ENCODE data around the gene ZNF318.

DNA sequence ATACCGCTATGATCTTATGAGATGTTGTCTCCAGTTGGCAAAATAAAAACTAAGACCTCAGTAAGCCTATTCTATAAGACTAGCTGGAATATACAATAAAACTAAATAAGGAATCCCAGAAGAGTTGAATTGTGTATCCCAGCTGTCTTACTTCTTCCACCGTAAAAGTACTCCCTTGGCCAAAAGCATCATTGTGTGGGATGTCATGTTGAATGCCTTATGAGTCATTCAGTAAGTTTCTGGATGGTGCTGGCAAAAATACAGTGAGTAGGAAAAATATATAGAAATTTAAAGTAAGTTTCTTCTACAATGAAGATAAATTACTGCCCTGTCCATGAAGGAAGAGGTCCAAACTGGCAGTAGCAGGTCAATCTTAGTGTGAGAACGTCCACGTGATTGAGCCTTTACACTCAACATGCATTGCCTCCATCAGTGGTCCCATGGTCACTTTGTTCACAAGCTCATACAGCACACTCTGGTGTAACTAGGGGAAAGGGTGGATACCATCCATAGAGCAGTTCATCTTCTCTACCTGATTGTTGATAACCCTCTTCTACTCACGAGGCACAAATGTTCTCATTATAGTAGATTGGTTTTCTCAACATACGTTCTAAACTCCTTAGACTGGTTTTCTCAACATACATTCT is 13.7 kb upstream of the ZNF318 start:
- TF ChIP-seq, protein P1, sequence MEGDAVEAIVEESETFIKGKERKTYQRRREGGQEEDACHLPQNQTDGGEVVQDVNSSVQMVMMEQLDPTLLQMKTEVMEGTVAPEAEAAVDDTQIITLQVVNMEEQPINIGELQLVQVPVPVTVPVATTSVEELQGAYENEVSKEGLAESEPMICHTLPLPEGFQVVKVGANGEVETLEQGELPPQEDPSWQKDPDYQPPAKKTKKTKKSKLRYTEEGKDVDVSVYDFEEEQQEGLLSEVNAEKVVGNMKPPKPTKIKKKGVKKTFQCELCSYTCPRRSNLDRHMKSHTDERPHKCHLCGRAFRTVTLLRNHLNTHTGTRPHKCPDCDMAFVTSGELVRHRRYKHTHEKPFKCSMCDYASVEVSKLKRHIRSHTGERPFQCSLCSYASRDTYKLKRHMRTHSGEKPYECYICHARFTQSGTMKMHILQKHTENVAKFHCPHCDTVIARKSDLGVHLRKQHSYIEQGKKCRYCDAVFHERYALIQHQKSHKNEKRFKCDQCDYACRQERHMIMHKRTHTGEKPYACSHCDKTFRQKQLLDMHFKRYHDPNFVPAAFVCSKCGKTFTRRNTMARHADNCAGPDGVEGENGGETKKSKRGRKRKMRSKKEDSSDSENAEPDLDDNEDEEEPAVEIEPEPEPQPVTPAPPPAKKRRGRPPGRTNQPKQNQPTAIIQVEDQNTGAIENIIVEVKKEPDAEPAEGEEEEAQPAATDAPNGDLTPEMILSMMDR (IDR thresholded peaks at IDR 0.05; ENCODE audit: low read depth, low read length, poor library complexity, severe bottlenecking) = no peak
- no peak for TF ChIP-seq EZH2phosphoT487 (IDR thresholded peaks at IDR 0.05; ENCODE audit: borderline replicate concordance, low read length)
